ENCODE data around the gene NCOA4.

GRCh38 chr10:46022978-46023702, 7.3 kb downstream of the NCOA4 start:
- TF ChIP-seq CTCF (IDR thresholded peaks at IDR 0.05): no peak
- no peak for TF ChIP-seq POLR2A (IDR thresholded peaks at IDR 0.05)

All from ovary (tissue), 3 donors.